ENCODE data around the gene YES1.

YES1 gene

GRCh38 chr18:709771-710170, 102.3 kb downstream of the YES1 start:
- H3K36me3 ChIP-seq, result peaks cover 0 to 29% (median 0%) of the 10 kb centered on the region in 3 donors
- peaks cover 0 to 18% (median 7%) of the 10 kb centered on the region in 4 donors for H3K4me1 ChIP-seq
- no peak for TF ChIP-seq CTCF (IDR thresholded peaks at IDR 0.05)
- no peaks in the 10 kb centered on the region for H3K9me3 ChIP-seq
- no peak overlapping the region for H3K27ac ChIP-seq
- H3K27me3 ChIP-seq, result no peaks in the 10 kb centered on the region
- no peak overlapping the region for H3K4me3 ChIP-seq
- DNase-seq, result no peak
- intact Hi-C loops (cut with DNase I; ENCODE audit: low total_unique reads), result loop anchor here (5.0 to 10.0 kb wide), 2 partner anchors 55 to 103 kb away; partner anchors contain the start of genes TYMS and YES1

- TF ChIP-seq CTCF (IDR thresholded peaks at IDR 0.05), result no peak
- Histone ChIP-seq H3K4me3 (no peak overlapping the region), H3K27ac (no peak overlapping the region), H3K9me3 (no peaks in the 10 kb centered on the region), H3K27me3 (no peaks in the 10 kb centered on the region), H3K4me1 (peaks cover 0 to 17% (median 7%) of the 10 kb centered on the region in 4 donors), H3K36me3 (peaks cover 0 to 39% (median 0%) of the 10 kb centered on the region in 3 donors)
- DNase-seq, result no peak
- intact Hi-C loops (cut with DNase I; ENCODE audit: low total_unique reads), result no loop called here
These were observed 103.9 kb downstream of the YES1 start for GRCh38 chr18:708096-708495.

GRCh38 chr18:706405-706804, 105.6 kb downstream of the YES1 start:
- H3K4me1 ChIP-seq, result peaks cover 0 to 17% (median 6%) of the 10 kb centered on the region in 4 donors
- no peak for DNase-seq
- no peak overlapping the region for H3K4me3 ChIP-seq
- no peaks in the 10 kb centered on the region for H3K9me3 ChIP-seq
- no peak overlapping the region for H3K27ac ChIP-seq
- H3K27me3 ChIP-seq, result no peaks in the 10 kb centered on the region
- no peak for TF ChIP-seq CTCF (IDR thresholded peaks at IDR 0.05)
- intact Hi-C loops (cut with DNase I; ENCODE audit: low total_unique reads), result no loop called here
- H3K36me3 ChIP-seq, result peaks cover 0 to 43% (median 0%) of the 10 kb centered on the region in 3 donors

GRCh38 chr18:703213-703967, 108.7 kb downstream of the YES1 start:
- DNase-seq, result no peak
- no peak overlapping the region for H3K4me3 ChIP-seq
- peaks cover 0 to 4% (median 0%) of the 10 kb centered on the region in 4 donors for H3K4me1 ChIP-seq
- no peaks in the 10 kb centered on the region for H3K9me3 ChIP-seq
- peaks cover 0 to 45% (median 0%) of the 10 kb centered on the region in 3 donors for H3K36me3 ChIP-seq
- H3K27me3 ChIP-seq, result no peaks in the 10 kb centered on the region
- TF ChIP-seq CTCF (IDR thresholded peaks at IDR 0.05), result no peak
- intact Hi-C loops (cut with DNase I; ENCODE audit: low total_unique reads), result no loop called here
- no peak overlapping the region for H3K27ac ChIP-seq

DNA sequence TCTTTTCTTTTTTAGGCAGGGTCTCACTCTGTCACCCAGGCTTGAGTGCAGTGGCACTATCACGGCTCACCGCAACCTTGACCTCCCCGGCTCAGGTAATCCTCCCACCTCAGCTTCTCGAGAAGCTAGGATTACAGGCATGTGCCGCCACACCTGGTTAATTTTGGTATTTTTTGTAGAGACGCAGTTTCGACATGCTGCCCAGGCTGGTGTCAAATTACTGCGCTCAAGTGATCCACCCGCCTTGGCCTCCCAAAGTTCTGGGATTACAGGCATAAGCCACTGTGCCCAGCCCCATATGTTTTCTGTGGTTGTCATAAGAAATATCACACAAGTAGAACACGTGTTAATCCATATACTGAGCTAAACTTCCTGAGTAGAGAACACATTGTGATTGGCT, 114.2 kb downstream of the YES1 start:
- Histone ChIP-seq H3K36me3 (peaks cover 3 to 50% (median 16%) of the 10 kb centered on the region in 3 donors), H3K4me1 (peaks cover 0 to 4% (median 0%) of the 10 kb centered on the region in 4 donors), H3K4me3 (no peak overlapping the region), H3K9me3 (no peaks in the 10 kb centered on the region), H3K27me3 (no peaks in the 10 kb centered on the region), H3K27ac (no peak overlapping the region)
- no peak for TF ChIP-seq CTCF (IDR thresholded peaks at IDR 0.05)
- DNase-seq, result no peak
- intact Hi-C loops (cut with DNase I; ENCODE audit: low total_unique reads), result no loop called here

Data from tibial artery (tissue), 4 donors.